ENCODE results near the gene CYBC1.

CYBC1 gene

DNA sequence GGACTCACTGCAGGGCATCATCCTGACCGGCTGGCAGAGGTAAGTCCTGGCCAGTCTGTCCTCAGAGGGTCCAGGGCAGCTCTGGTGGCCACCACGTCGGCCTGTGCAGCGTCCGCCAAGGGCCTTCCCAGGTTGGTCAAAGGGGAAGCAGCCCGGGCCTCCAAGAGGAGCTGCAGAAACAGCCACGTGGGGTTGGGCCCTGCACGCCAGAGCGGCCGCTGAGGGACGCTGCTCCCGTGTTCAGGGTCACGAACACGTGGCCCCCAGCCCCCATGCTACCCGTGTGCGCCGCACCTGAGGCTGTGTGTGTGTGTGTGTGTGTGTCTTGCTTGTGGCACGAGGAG lies 13.3 kb downstream of the CYBC1 start:
- Histone ChIP-seq H3K27me3 (replicated peaks) (no peaks in the 10 kb centered on the region), H3K36me3 (replicated peaks) (no peaks in the 10 kb centered on the region), H3K27ac (no peak overlapping the region), H3K4me3 (ENCODE audit: low read depth, low read length) (no peak overlapping the region)
- in situ Hi-C loops (cut with HindIII; ENCODE audit: low pct_ligation_motif_present, low sequenced_read_pairs): no loop called here
- TF ChIP-seq CTCF (IDR thresholded peaks at IDR 0.05; ENCODE audit: low read depth, low read length, missing control alignments): no peak
- DNase-seq: no peak

GRCh38 chr17:82436601-82437324 lies 13.8 kb downstream of the CYBC1 start:
- Histone ChIP-seq H3K4me3 (ENCODE audit: low read depth, low read length) (no peak overlapping the region), H3K27me3 (replicated peaks) (no peaks in the 10 kb centered on the region), H3K27ac (no peak overlapping the region), H3K36me3 (replicated peaks) (no peaks in the 10 kb centered on the region)
- no peak for DNase-seq
- TF ChIP-seq CTCF (IDR thresholded peaks at IDR 0.05; ENCODE audit: low read depth, low read length, missing control alignments): no peak
- in situ Hi-C loops (cut with HindIII; ENCODE audit: low pct_ligation_motif_present, low sequenced_read_pairs): no loop called here

GRCh38 chr17:82435601-82436583 lies 14.7 kb downstream of the CYBC1 start:
- no peak for DNase-seq
- Histone ChIP-seq H3K36me3 (replicated peaks) (no peaks in the 10 kb centered on the region), H3K27ac (no peak overlapping the region), H3K4me3 (ENCODE audit: low read depth, low read length) (no peak overlapping the region), H3K27me3 (replicated peaks) (no peaks in the 10 kb centered on the region)
- in situ Hi-C loops (cut with HindIII; ENCODE audit: low pct_ligation_motif_present, low sequenced_read_pairs): no loop called here
- no peak for TF ChIP-seq CTCF (IDR thresholded peaks at IDR 0.05; ENCODE audit: low read depth, low read length, missing control alignments)

DNA sequence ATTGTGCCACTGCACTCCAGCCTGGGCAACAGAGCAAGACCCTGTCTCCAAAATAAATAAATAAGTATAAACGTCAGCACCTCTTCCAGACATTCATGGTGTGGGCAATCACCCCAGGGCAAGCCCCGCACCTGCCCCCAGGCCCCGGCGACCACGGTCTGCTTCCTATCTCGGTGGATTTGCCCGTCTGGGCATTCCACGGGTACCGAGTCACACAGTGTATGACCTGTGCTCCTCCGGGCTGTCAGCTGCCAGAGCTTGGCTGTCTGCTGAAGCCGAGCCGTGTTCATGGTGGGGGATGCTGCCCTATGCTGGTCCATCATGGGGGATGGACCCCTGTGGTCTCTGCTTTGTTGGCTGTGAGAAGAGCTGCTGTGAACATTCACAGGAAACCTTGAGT lies 15.4 kb downstream of the CYBC1 start:
- in situ Hi-C loops (cut with HindIII; ENCODE audit: low pct_ligation_motif_present, low sequenced_read_pairs): no loop called here
- peak; percentile 16 for DNase-seq
- H3K27me3 ChIP-seq (replicated peaks): no peaks in the 10 kb centered on the region
- H3K27ac ChIP-seq: no peak overlapping the region
- TF ChIP-seq CTCF (IDR thresholded peaks at IDR 0.05; ENCODE audit: low read depth, low read length, missing control alignments): no peak
- H3K36me3 ChIP-seq (replicated peaks): no peaks in the 10 kb centered on the region
- H3K4me3 ChIP-seq (ENCODE audit: low read depth, low read length): no peak overlapping the region

- DNase-seq: no peak
- Histone ChIP-seq H3K36me3 (replicated peaks) (no peaks in the 10 kb centered on the region), H3K27ac (no peak overlapping the region), H3K27me3 (replicated peaks) (no peaks in the 10 kb centered on the region), H3K4me3 (ENCODE audit: low read depth, low read length) (no peak overlapping the region)
- in situ Hi-C loops (cut with HindIII; ENCODE audit: low pct_ligation_motif_present, low sequenced_read_pairs): no loop called here
- no peak for TF ChIP-seq CTCF (IDR thresholded peaks at IDR 0.05; ENCODE audit: low read depth, low read length, missing control alignments)
Measured at GRCh38 chr17:82434216-82434565, 16.4 kb downstream of the CYBC1 start.

Measured in brain microvascular endothelial cell (primary cell).